SK-N-SH (cell line): ENCODE measurements around the gene ZBTB46. TPM values are rescaled to one million over a fixed set of nuclear protein-coding genes. Genes with fewer than 3 reads are reported as not detected.

Experiments
- CTCF ChIA-PET: fragments of 300-600, 350-600 bp; formaldehyde crosslinking; extraction: SDS; loops from one replicate; lab custom pipeline; 2021; lab: Yijun Ruan, JAX
- POLR2A ChIA-PET: fragments of 350-600 bp; sonication (Branson Sonifier 250); formaldehyde crosslinking; extraction: SDS; loops from one replicate; lab custom pipeline; 2020; ENCODE audit warnings: antibody characterized with exemption, inconsistent platforms; lab: Yijun Ruan, JAX
- DNase-seq: peaks from one replicate; pipeline ENCODE4 v3.0.0; 2012
- H2AFZ ChIP-seq: fragments of 200-600 bp; sonication (generic); 2 replicates; pipeline ENCODE4 v1.8.1; 2016; ENCODE audit warnings: antibody characterized with exemption, mild to moderate bottlenecking, low read depth
- H3F3A ChIP-seq: fragments of 200-600 bp; sonication (generic); replicated peaks from 2 replicates; pipeline ENCODE3; 2016; ENCODE audit warnings: antibody characterized with exemption, mild to moderate bottlenecking; ENCODE audit not compliant: insufficient read depth
- H3K27ac ChIP-seq, 2 experiments: fragments of 200-500 bp in 1 of 2; fragments of 200-600 bp in 1 of 2; sonication (Bioruptor generic) in 1 of 2; sonication (generic), shearing (Covaris generic) in 1 of 2; 2 replicates each; pipeline versions ENCODE4 v1.5.1 to v1.6.1; 2014 to 2016; ENCODE audit warnings: low read depth in 2 of 2, inconsistent platforms in 1 of 2, low read length in 1 of 2, mild to moderate bottlenecking in 1 of 2, mixed read lengths in 1 of 2
- H3K27me3 ChIP-seq: fragments of 200-600 bp; sonication (generic), shearing (Covaris generic); 2 replicates; pipeline ENCODE4 v1.6.1; 2016; ENCODE audit warnings: mixed run types; ENCODE audit not compliant: insufficient read depth
- H3K36me3 ChIP-seq, 2 experiments: fragments of 200-500 bp in 1 of 2; fragments of 200-600 bp in 1 of 2; sonication (Bioruptor generic) in 1 of 2; sonication (generic) in 1 of 2; replicated peaks in 1 of 2; 2 replicates each; pipeline versions ENCODE3 to v1.5.1; 2014 to 2016; ENCODE audit warnings: low read length in 1 of 2, mild to moderate bottlenecking in 1 of 2; ENCODE audit not compliant: insufficient read depth in 2 of 2, control insufficient read depth in 1 of 2
- H3K4me1 ChIP-seq, 2 experiments: fragments of 200-500 bp in 1 of 2; fragments of 200-600 bp in 1 of 2; sonication (Bioruptor generic) in 1 of 2; sonication (generic), shearing (Covaris generic) in 1 of 2; 2 replicates each; pipeline versions ENCODE4 v1.5.1 to v1.6.1; 2014 to 2016; ENCODE audit warnings: low read depth in 1 of 2, low read length in 1 of 2, mixed run types in 1 of 2; ENCODE audit not compliant: insufficient read depth in 2 of 2, control insufficient read depth in 1 of 2
- H3K4me2 ChIP-seq: fragments of 200-600 bp; sonication (generic), shearing (Covaris generic); 2 replicates; pipeline ENCODE4 v1.6.1; 2017; ENCODE audit warnings: mixed run types
- H3K4me3 ChIP-seq, 2 experiments: fragments of 200-500 bp in 1 of 2; fragments of 200-600 bp in 1 of 2; sonication (Bioruptor generic) in 1 of 2; sonication (generic), shearing (Covaris generic) in 1 of 2; 2 replicates each; pipeline versions ENCODE4 v1.5.1 to v1.8.1; 2014 to 2016; ENCODE audit warnings: low read depth in 2 of 2, inconsistent platforms in 1 of 2, low read length in 1 of 2, mild to moderate bottlenecking in 1 of 2, mixed read lengths in 1 of 2, moderate library complexity in 1 of 2
- H3K79me2 ChIP-seq: fragments of 200-600 bp; sonication (generic); 2 replicates; pipeline ENCODE4 v1.8.1; 2017; ENCODE audit warnings: mild to moderate bottlenecking; ENCODE audit not compliant: insufficient read depth
- H3K9ac ChIP-seq: fragments of 200-600 bp; sonication (generic); 2 replicates; pipeline ENCODE4 v1.6.1; 2017; ENCODE audit warnings: mixed run types
- H3K9me2 ChIP-seq: fragments of 200-600 bp; sonication (generic); 2 replicates; pipeline ENCODE4 v1.6.1; 2017; ENCODE audit warnings: mixed run types
- H3K9me3 ChIP-seq: fragments of 200-600 bp; sonication (generic); 2 replicates; pipeline ENCODE4 v1.6.1; 2017; ENCODE audit warnings: mixed run types, mild to moderate bottlenecking, moderate library complexity
- H4K20me1 ChIP-seq: fragments of 200-600 bp; sonication (generic); 2 replicates; pipeline ENCODE4 v1.6.1; 2017; ENCODE audit warnings: mild to moderate bottlenecking, mixed run types; ENCODE audit not compliant: insufficient read depth
- CTCF ChIP-seq: fragments of 200-600 bp; sonication (generic); IDR thresholded peaks from 2 replicates; pipeline ENCODE4 v1.6.1; 2017; ENCODE audit warnings: antibody characterized with exemption, mild to moderate bottlenecking, moderate library complexity
- EP300 ChIP-seq, 2 experiments: IDR thresholded peaks; 2 replicates each; pipeline versions ENCODE4 v1.4.0 to v1.6.1; 2012; ENCODE audit warnings: borderline replicate concordance in 1 of 2, low read depth in 1 of 2, low read length in 1 of 2
- EZH2phosphoT487 ChIP-seq: fragments of 200-600 bp; sonication (generic); IDR thresholded peaks from 2 replicates; pipeline ENCODE4 v1.6.1; 2017; ENCODE audit warnings: low read depth, mixed run types, mild to moderate bottlenecking, antibody characterized with exemption, moderate library complexity, borderline replicate concordance
- FOSL2 ChIP-seq: IDR thresholded peaks from 2 replicates; pipeline ENCODE4 v1.4.0; 2012; ENCODE audit warnings: low read depth, mild to moderate bottlenecking, moderate library complexity, borderline replicate concordance
- FOXM1 ChIP-seq: IDR thresholded peaks from 2 replicates; pipeline ENCODE4 v1.4.0; 2012; ENCODE audit warnings: low read depth, mild to moderate bottlenecking
- GABPA ChIP-seq: IDR thresholded peaks from 2 replicates; pipeline ENCODE4 v1.4.0; 2012; ENCODE audit warnings: low read depth, mild to moderate bottlenecking
- IRF3 ChIP-seq: fragments of 150-350 bp; IDR thresholded peaks from 2 replicates; pipeline ENCODE4 v1.6.1; 2016; ENCODE audit warnings: mild to moderate bottlenecking, low read depth, low read length
- MAX ChIP-seq: IDR thresholded peaks from 2 replicates; pipeline ENCODE4 v1.4.0; 2012; ENCODE audit warnings: low read depth
- NFIC ChIP-seq: IDR thresholded peaks from 2 replicates; pipeline ENCODE4 v1.4.0; 2012; ENCODE audit warnings: borderline replicate concordance
- NRF1 ChIP-seq: IDR thresholded peaks from 2 replicates; pipeline ENCODE4 v1.6.1; 2012; ENCODE audit warnings: low read depth, mild to moderate bottlenecking, low read length
- POLR2AphosphoS5 ChIP-seq: IDR thresholded peaks from 2 replicates; pipeline ENCODE4 v1.6.1; 2012; ENCODE audit warnings: low read depth, low read length
- RCOR1 ChIP-seq: fragments of 150-350 bp; IDR thresholded peaks from 2 replicates; pipeline ENCODE4 v1.6.1; 2017; ENCODE audit warnings: antibody characterized with exemption, low read length
- TAF1 ChIP-seq: IDR thresholded peaks from 2 replicates; pipeline ENCODE4 v1.6.1; 2012; ENCODE audit warnings: low read depth, mild to moderate bottlenecking, low read length, moderate library complexity, borderline replicate concordance
- TCF12 ChIP-seq: IDR thresholded peaks from 2 replicates; pipeline ENCODE4 v1.4.0; 2012
- USF1 ChIP-seq: IDR thresholded peaks from 2 replicates; pipeline ENCODE4 v1.4.0; 2012; ENCODE audit warnings: low read depth, borderline replicate concordance
- USF2 ChIP-seq: fragments of 150-350 bp; IDR thresholded peaks from 2 replicates; pipeline ENCODE4 v1.6.1; 2017; ENCODE audit warnings: antibody characterized with exemption, low read length, low read depth, borderline replicate concordance
- WGBS: methylation state at CpG from one replicate; pipeline ENCODE4 v1.1.6; 2017; ENCODE audit warnings: low lambda C conversion rate; 5-methylcytosine and 5-hydroxymethylcytosine counted together
- polyA plus RNA-seq, 3 experiments: library from polyadenylated mRNA; depleted of rRNA; stranded (reverse); fragments of >200 nt; gene quantifications; 2 replicates each; pipeline ENCODE4 v1.2.3, GENCODE V29; 2012

ZBTB46 gene
- polyA plus RNA-seq, 1 of the 3 experiments (the other 2 are of a cell fraction) = 0.15 TPM

- H3K9ac ChIP-seq = no peak overlapping the region
- no peak overlapping the region for H2AFZ ChIP-seq
- ChIA-PET POLR2A (interaction anchor here (0.6 to 1.9 kb wide), 3 partner anchors 22 to 215 kb away, joined by 3 to 7 read pairs (median 3); partner anchors contain the start of genes ARFRP1 and ZGPAT), CTCF (interaction anchor here (0.8 to 3.6 kb wide), 3 partner anchors 33 to 231 kb away, joined by 4 to 16 read pairs (median 5); no protein-coding TSS in a partner anchor)
- TF ChIP-seq FOXM1 = no peak
- no peak for TF ChIP-seq IRF3
- no peak for TF ChIP-seq TCF12
- no peak for TF ChIP-seq TAF1
- no peak for TF ChIP-seq GABPA
- no peak for TF ChIP-seq CTCF
- TF ChIP-seq POLR2AphosphoS5 = no peak
- TF ChIP-seq USF2 = no peak
- TF ChIP-seq RCOR1 = no peak
- TF ChIP-seq EZH2phosphoT487 = no peak
- TF ChIP-seq NFIC = no peak
- TF ChIP-seq FOSL2 = no peak
- TF ChIP-seq USF1 = no peak
- TF ChIP-seq NRF1 = no peak
- TF ChIP-seq MAX = no peak
- TF ChIP-seq EP300 (IDR thresholded peaks at IDR 0.05; ENCODE audit: borderline replicate concordance in 1 of 2, low read depth in 1 of 2, low read length in 1 of 2) = no peak
- no peak for DNase-seq
- H3K36me3 ChIP-seq = peaks cover 15 to 26% of the 10 kb centered on the region in 2 experiments
- no peak overlapping the region for H3K4me2 ChIP-seq
- H3K27me3 ChIP-seq = no peaks in the 10 kb centered on the region
- H3K4me3 ChIP-seq = no peak overlapping the region
- 59% methylated on average over 7 of the region's 37 CpGs for WGBS
- no peaks in the 10 kb centered on the region for H3K9me2 ChIP-seq
- no peaks in the 10 kb centered on the region for H3K9me3 ChIP-seq
- H4K20me1 ChIP-seq = peaks cover 16% of the 10 kb centered on the region
- no peak overlapping the region for H3K27ac ChIP-seq
- H3K79me2 ChIP-seq = peaks cover 18% of the 10 kb centered on the region
- peaks cover 17% of the 10 kb centered on the region for H3F3A ChIP-seq
- peaks cover 0 to 14% of the 10 kb centered on the region in 2 experiments; a peak in 1 of 4 replicates for H3K4me1 ChIP-seq
Observed at GRCh38 chr20:63742381-63743024, 88.6 kb downstream of the ZBTB46 start.
